HCT116 (cell line): Measurements from ENCODE around the gene POLK. TPM values are rescaled to one million over a fixed set of nuclear protein-coding genes. Genes with fewer than 3 reads are reported as not detected.

Experiments used
- ATAC-seq: fragments of 200-7000 bp; cut with Tn5 transposase; 2 replicates; pipeline ENCODE4 v1.9.1; 2020; ENCODE audit warnings: mild to moderate bottlenecking, moderate library complexity
- BruUV-seq: library from RNA; stranded (reverse); fragments of 400-500 nt; replicated peaks from 2 replicates; lab custom pipeline; 2021; lab: Mats Ljungman, UMichigan
- CTCF ChIA-PET: fragments of 300-600 bp; sonication (Branson Sonifier 250); formaldehyde crosslinking; loops from one replicate; lab custom pipeline; 2021; ENCODE audit warnings: antibody characterized with exemption; lab: Charles Lee
- POLR2A ChIA-PET: fragments of 300-600, 350-600 bp; sonication (Branson Sonifier 250); formaldehyde crosslinking; loops from one replicate; lab custom pipeline; 2021; ENCODE audit warnings: antibody characterized with exemption; lab: Charles Lee
- RAD21 ChIA-PET, 2 experiments: fragments of 300-600 bp; sonication (Branson Sonifier 250); formaldehyde crosslinking; loops; one replicate each; lab custom pipeline; 2023; ENCODE audit warnings: low total read pairs in 2 of 2; ENCODE audit not compliant: uncharacterized antibody in 2 of 2, unreplicated experiment in 2 of 2, low non-redundant PET in 1 of 2; lab: Charles Lee
- DNase-seq: peaks from one replicate; pipeline ENCODE4 v3.0.0-alpha.2; 2010; ENCODE audit warnings: low read depth, low spot score
- H2AFZ ChIP-seq: fragments of 200-600 bp; shearing (Covaris generic), sonication (generic); 2 replicates; pipeline ENCODE4 v1.6.1; 2017; ENCODE audit warnings: low read depth, mixed run types, mixed read lengths, antibody characterized with exemption, low read length; ENCODE audit not compliant: poor library complexity, severe bottlenecking
- H3K27ac ChIP-seq: 2 replicates; pipeline ENCODE4 v1.5.1; 2012; ENCODE audit warnings: low read depth, low read length
- H3K27me3 ChIP-seq: fragments of 200-600 bp; sonication (generic); 2 replicates; pipeline ENCODE4 v1.6.1; 2016; ENCODE audit warnings: mixed run types, low read length, mixed read lengths; ENCODE audit not compliant: insufficient read depth
- H3K36me3 ChIP-seq, 2 experiments: fragments of 200-500 bp in 1 of 2; fragments of 200-600 bp in 1 of 2; sonication (Bioruptor generic) in 1 of 2; sonication (generic) in 1 of 2; 2 replicates each; pipeline versions ENCODE4 v1.5.1 to v1.6.1; 2014 to 2016; ENCODE audit warnings: low read length in 2 of 2, inconsistent platforms in 1 of 2, mixed read lengths in 1 of 2, mixed run types in 1 of 2; ENCODE audit not compliant: insufficient read depth in 2 of 2, control insufficient read depth in 1 of 2
- H3K4me1 ChIP-seq, 2 experiments: fragments of 200-600 bp in 1 of 2; sonication (generic) in 1 of 2; 2 replicates each; pipeline versions ENCODE4 v1.5.1 to v1.6.1; 2012 to 2017; ENCODE audit warnings: low read length in 2 of 2, inconsistent platforms in 1 of 2, mild to moderate bottlenecking in 1 of 2, mixed read lengths in 1 of 2, mixed run types in 1 of 2, moderate library complexity in 1 of 2; ENCODE audit not compliant: insufficient read depth in 2 of 2, control insufficient read depth in 1 of 2
- H3K4me2 ChIP-seq: fragments of 200-600 bp; sonication (generic); 2 replicates; pipeline ENCODE4 v1.6.1; 2017; ENCODE audit warnings: mixed run types, low read length, mixed read lengths
- H3K4me3 ChIP-seq, 2 experiments: fragments of 200-600 bp in 1 of 2; sonication (generic) in 1 of 2; replicated peaks in 1 of 2; 2 replicates each; pipeline ENCODE4 v1.5.1; 2011 to 2016; ENCODE audit warnings: low read length in 2 of 2, control low read depth in 1 of 2, low read depth in 1 of 2, mild to moderate bottlenecking in 1 of 2, mixed read lengths in 1 of 2, mixed run types in 1 of 2
- H3K79me2 ChIP-seq: fragments of 200-600 bp; sonication (generic); 2 replicates; pipeline ENCODE4 v1.6.1; 2017; ENCODE audit warnings: mild to moderate bottlenecking, mixed run types, low read length, moderate library complexity, mixed read lengths; ENCODE audit not compliant: insufficient read depth
- H3K9ac ChIP-seq: fragments of 200-600 bp; sonication (generic); 2 replicates; pipeline ENCODE4 v1.6.1; 2016; ENCODE audit warnings: low read length, mixed read lengths
- H3K9me2 ChIP-seq: fragments of 200-600 bp; sonication (generic), shearing (Covaris generic); 2 replicates; pipeline ENCODE4 v1.6.1; 2017; ENCODE audit warnings: mixed run types, mild to moderate bottlenecking, moderate library complexity; ENCODE audit not compliant: insufficient read depth
- H3K9me3 ChIP-seq, 2 experiments: fragments of 200-500 bp in 1 of 2; fragments of 200-600 bp in 1 of 2; sonication (Bioruptor generic) in 1 of 2; sonication (generic) in 1 of 2; 2 replicates each; pipeline ENCODE4 v1.6.1; 2014 to 2017; ENCODE audit warnings: low read length in 2 of 2, mixed read lengths in 2 of 2, inconsistent platforms in 1 of 2, low read depth in 1 of 2, mild to moderate bottlenecking in 1 of 2, mixed run types in 1 of 2, moderate library complexity in 1 of 2; ENCODE audit not compliant: control insufficient read depth in 1 of 2, insufficient read depth in 1 of 2
- H4K20me1 ChIP-seq: fragments of 200-600 bp; sonication (generic), shearing (Covaris generic); 2 replicates; pipeline ENCODE4 v1.6.1; 2017; ENCODE audit warnings: mixed run types, mild to moderate bottlenecking, moderate library complexity; ENCODE audit not compliant: insufficient read depth
- CBX3 ChIP-seq: IDR thresholded peaks from 2 replicates; pipeline ENCODE4 v1.6.1; 2012; ENCODE audit warnings: low read depth
- CEBPB ChIP-seq: IDR thresholded peaks from 2 replicates; pipeline ENCODE4 v1.6.1; 2012; ENCODE audit warnings: low read depth
- CTCF ChIP-seq, 3 experiments: fragments of 200-600 bp in 1 of 3; sonication (generic) in 1 of 3; IDR thresholded peaks in 2 of 3; conservative IDR thresholded peaks in 1 of 3; 2 replicates each; pipeline ENCODE4 v1.5.1; 2012 to 2017; ENCODE audit warnings: low read depth in 2 of 3, low read length in 2 of 3, antibody characterized with exemption in 1 of 3, borderline replicate concordance in 1 of 3, control low read depth in 1 of 3, mild to moderate bottlenecking in 1 of 3, mixed read lengths in 1 of 3, mixed run types in 1 of 3, moderate library complexity in 1 of 3; ENCODE audit not compliant: insufficient read depth in 1 of 3
- ELF1 ChIP-seq: IDR thresholded peaks from 2 replicates; pipeline ENCODE4 v1.6.1; 2012; ENCODE audit warnings: low read depth, borderline replicate concordance
- EZH2phosphoT487 ChIP-seq: fragments of 200-600 bp; IDR thresholded peaks from 2 replicates; pipeline ENCODE4 v1.6.1; 2018; ENCODE audit warnings: antibody characterized with exemption, borderline replicate concordance
- JUND ChIP-seq: IDR thresholded peaks from 2 replicates; pipeline ENCODE4 v1.6.1; 2012
- POLR2AphosphoS5 ChIP-seq: IDR thresholded peaks from 2 replicates; pipeline ENCODE4 v1.6.1; 2011; ENCODE audit warnings: mild to moderate bottlenecking, low read depth, low read length, moderate library complexity
- RAD21 ChIP-seq: IDR thresholded peaks from 2 replicates; pipeline ENCODE4 v1.6.1; 2012; ENCODE audit warnings: low read depth, mild to moderate bottlenecking
- SP1 ChIP-seq: IDR thresholded peaks from 2 replicates; pipeline ENCODE4 v1.6.1; 2012; ENCODE audit warnings: low read depth
- YY1 ChIP-seq: IDR thresholded peaks from 2 replicates; pipeline ENCODE4 v1.6.1; 2011; ENCODE audit warnings: low read length, low read depth, moderate library complexity, mild to moderate bottlenecking; ENCODE audit not compliant: insufficient replicate concordance; ENCODE audit errors: extremely low read depth
- ZNF274 ChIP-seq: fragments of 200-500 bp; sonication (Bioruptor generic); IDR thresholded peaks from 2 replicates; pipeline ENCODE4 v1.6.1; 2014; ENCODE audit warnings: mild to moderate bottlenecking, low read depth, low read length, inconsistent platforms
- intact Hi-C: fragments of 100-400 bp; cut with micrococcal nuclease; formaldehyde crosslinking; loops from 2 replicates; pipeline ENCODE4 v1.10.0; 2022
- total RNA-seq: library from RNA; stranded (reverse); gene quantifications from one replicate; pipeline ENCODE4 v1.2.1, GENCODE V29; 2021; ENCODE audit not compliant: unreplicated experiment
- TF ChIP-seq, protein P1 (sequence below): IDR thresholded peaks from 2 replicates; pipeline ENCODE4 v1.6.1; 2012
- TF ChIP-seq, protein P2 (sequence below): IDR thresholded peaks from 2 replicates; pipeline ENCODE4 v1.6.1; 2011; ENCODE audit warnings: mild to moderate bottlenecking, low read length, moderate library complexity; ENCODE audit not compliant: insufficient replicate concordance; ENCODE audit errors: extremely low read depth
- TF ChIP-seq, protein P3 (sequence below): IDR thresholded peaks from 2 replicates; pipeline ENCODE4 v1.6.1; 2012

Gene POLK
- total RNA-seq, 1 experiment from 2014 or later, result 17.3 TPM

GRCh38 chr5:75522542-75522941 is 10.9 kb downstream of the POLK start:
- POLR2A ChIA-PET, result no interaction called here
- Histone ChIP-seq H3K36me3 (no peaks in the 10 kb centered on the region), H3K9ac (no peak overlapping the region), H3K27me3 (no peaks in the 10 kb centered on the region), H3K27ac (no peak overlapping the region)
- no TSS peak for BruUV-seq
- TF ChIP-seq CTCF (IDR thresholded peaks at IDR 0.05 in 2 of 3, conservative IDR thresholded peaks at IDR 0.05 in 1 of 3; ENCODE audit: borderline replicate concordance in 1 of 3, insufficient read depth in 1 of 3, low read depth in 2 of 3, low read length in 2 of 3), result no peak
- no peak for TF ChIP-seq ZNF274
- TF ChIP-seq EZH2phosphoT487, result no peak
- TF ChIP-seq JUND, result no peak
- TF ChIP-seq YY1, result no peak
- TF ChIP-seq RAD21, result no peak
- TF ChIP-seq, all 23 proteins: peak for 0
- Histone ChIP-seq H4K20me1 (no peaks in the 10 kb centered on the region), H3K4me2 (no peak overlapping the region), H3K9me2 (no peaks in the 10 kb centered on the region; the same call in 1 of the 2 replicates), H3K4me3 (no peak overlapping the region), H3K79me2 (peaks cover 73% of the 10 kb centered on the region), H2AFZ (no peak overlapping the region), H3K4me1 (no peaks in the 10 kb centered on the region), H3K9me3 (peaks cover 0 to 3% of the 10 kb centered on the region in 2 experiments; a peak in 1 of 4 replicates)
- DNase-seq, result no peak
- no peak for ATAC-seq
- intact Hi-C loops, result no loop called here
- RAD21 ChIA-PET, result no interaction called here
- CTCF ChIA-PET, result no interaction called here

DNA sequence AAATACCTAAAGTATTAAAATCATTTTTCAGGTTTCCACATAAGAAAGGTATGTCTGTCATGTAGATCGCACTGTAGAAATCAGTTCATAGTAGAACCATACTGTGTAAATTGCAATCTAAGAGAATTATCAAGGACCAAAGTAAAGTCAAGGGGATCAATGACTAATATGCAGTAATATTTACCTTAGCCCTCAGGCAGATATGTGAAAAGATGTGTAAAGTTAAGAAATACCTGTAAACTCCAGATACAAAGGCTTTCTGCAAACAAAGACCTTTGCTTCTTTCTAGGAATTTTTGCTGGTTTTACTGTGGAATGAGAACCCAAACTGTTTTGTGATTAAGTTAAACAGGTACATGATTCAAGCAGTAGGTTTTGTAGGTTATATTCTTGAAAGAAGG is 11.6 kb downstream of the POLK start:
- ChIA-PET RAD21 (no interaction called here), CTCF (interaction anchor here (1.1 kb wide), 1 partner anchor 35 kb away, joined by 5 read pairs; no protein-coding TSS in a partner anchor), POLR2A (no interaction called here)
- Histone ChIP-seq H3K9ac (no peak overlapping the region), H4K20me1 (no peaks in the 10 kb centered on the region), H3K27ac (no peak overlapping the region), H3K79me2 (peaks cover 65% of the 10 kb centered on the region), H3K9me2 (no peaks in the 10 kb centered on the region; the same call in 1 of the 2 replicates), H2AFZ (no peak overlapping the region), H3K9me3 (peaks cover 0 to 3% of the 10 kb centered on the region in 2 experiments; a peak in 1 of 4 replicates), H3K36me3 (no peaks in the 10 kb centered on the region), H3K4me2 (no peak overlapping the region), H3K4me3 (no peak overlapping the region), H3K27me3 (no peaks in the 10 kb centered on the region), H3K4me1 (no peaks in the 10 kb centered on the region)
- intact Hi-C loops, result no loop called here
- ATAC-seq (no peak), DNase-seq (no peak)
- BruUV-seq, result no TSS peak
- TF ChIP-seq, protein P1, sequence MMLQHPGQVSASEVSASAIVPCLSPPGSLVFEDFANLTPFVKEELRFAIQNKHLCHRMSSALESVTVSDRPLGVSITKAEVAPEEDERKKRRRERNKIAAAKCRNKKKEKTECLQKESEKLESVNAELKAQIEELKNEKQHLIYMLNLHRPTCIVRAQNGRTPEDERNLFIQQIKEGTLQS, result no peak
- TF ChIP-seq SP1, result no peak
- no peak for TF ChIP-seq EZH2phosphoT487
- TF ChIP-seq, protein P2, sequence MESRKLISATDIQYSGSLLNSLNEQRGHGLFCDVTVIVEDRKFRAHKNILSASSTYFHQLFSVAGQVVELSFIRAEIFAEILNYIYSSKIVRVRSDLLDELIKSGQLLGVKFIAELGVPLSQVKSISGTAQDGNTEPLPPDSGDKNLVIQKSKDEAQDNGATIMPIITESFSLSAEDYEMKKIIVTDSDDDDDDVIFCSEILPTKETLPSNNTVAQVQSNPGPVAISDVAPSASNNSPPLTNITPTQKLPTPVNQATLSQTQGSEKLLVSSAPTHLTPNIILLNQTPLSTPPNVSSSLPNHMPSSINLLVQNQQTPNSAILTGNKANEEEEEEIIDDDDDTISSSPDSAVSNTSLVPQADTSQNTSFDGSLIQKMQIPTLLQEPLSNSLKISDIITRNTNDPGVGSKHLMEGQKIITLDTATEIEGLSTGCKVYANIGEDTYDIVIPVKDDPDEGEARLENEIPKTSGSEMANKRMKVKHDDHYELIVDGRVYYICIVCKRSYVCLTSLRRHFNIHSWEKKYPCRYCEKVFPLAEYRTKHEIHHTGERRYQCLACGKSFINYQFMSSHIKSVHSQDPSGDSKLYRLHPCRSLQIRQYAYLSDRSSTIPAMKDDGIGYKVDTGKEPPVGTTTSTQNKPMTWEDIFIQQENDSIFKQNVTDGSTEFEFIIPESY, result no peak
- TF ChIP-seq JUND, result no peak
- TF ChIP-seq ELF1, result no peak
- TF ChIP-seq POLR2AphosphoS5, result no peak
- TF ChIP-seq CBX3, result no peak
- TF ChIP-seq RAD21, result no peak
- TF ChIP-seq CEBPB, result no peak
- TF ChIP-seq, protein P3, sequence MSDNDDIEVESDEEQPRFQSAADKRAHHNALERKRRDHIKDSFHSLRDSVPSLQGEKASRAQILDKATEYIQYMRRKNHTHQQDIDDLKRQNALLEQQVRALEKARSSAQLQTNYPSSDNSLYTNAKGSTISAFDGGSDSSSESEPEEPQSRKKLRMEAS, result no peak
